B cell (primary cell): ENCODE data around the gene SPDYE1. TPM values are rescaled to one million over a fixed set of nuclear protein-coding genes. Genes with fewer than 3 reads are reported as not detected.
A peak's percentile ranks its signal among the peaks of the same experiment; 100 is the strongest.

Source experiments
- ATAC-seq: fragments of 200-7000 bp; cut with Tn5 transposase; one replicate; pipeline ENCODE4 v1.10.0; 2021; ENCODE audit warnings: low read depth, mild to moderate bottlenecking, moderate number of reproducible peaks, moderate library complexity
- CTCF ChIA-PET: fragments of 350-600 bp; sonication (Branson Sonifier 250); formaldehyde crosslinking; loops from one replicate; lab custom pipeline; 2021; ENCODE audit warnings: antibody characterized with exemption, inconsistent platforms; lab: Charles Lee
- POLR2A ChIA-PET: fragments of 350-600 bp; sonication (Branson Sonifier 250); formaldehyde crosslinking; loops from one replicate; lab custom pipeline; 2021; ENCODE audit warnings: antibody characterized with exemption; lab: Charles Lee
- DNase-seq: peaks from one replicate; pipeline ENCODE4 v3.0.0; 2013
- H2AFZ ChIP-seq: 2 replicates; pipeline ENCODE4 v1.6.1; 2012; ENCODE audit warnings: mild to moderate bottlenecking, low read depth, low read length; ENCODE audit not compliant: insufficient read depth, poor library complexity, severe bottlenecking
- H3K27ac ChIP-seq, 2 donors: 1 replicate in 1 of 2; 2 replicates in 1 of 2; pipeline ENCODE4 v1.5.1; 2012 to 2013; ENCODE audit warnings: low read length in 2 of 2, mild to moderate bottlenecking in 2 of 2, moderate library complexity in 1 of 2
- H3K27me3 ChIP-seq, 4 experiments: fragments of 200-600 bp in 1 of 4; sonication (generic) in 1 of 4; replicated peaks in 1 of 4; 1 replicate in 2 of 4; 2 replicates in 2 of 4; pipeline versions ENCODE4 v1.6.1 to v1.7.0; 2013 to 2016; ENCODE audit warnings: low read length in 3 of 4, mild to moderate bottlenecking in 2 of 4, mixed read lengths in 1 of 4, moderate library complexity in 1 of 4; ENCODE audit not compliant: insufficient read depth in 4 of 4, control insufficient read depth in 3 of 4; ENCODE audit errors: control extremely low read depth in 1 of 4
- H3K36me3 ChIP-seq, 2 experiments: replicated peaks in 1 of 2; 1 replicate in 1 of 2; 2 replicates in 1 of 2; pipeline versions ENCODE4 v1.6.1 to v1.7.1; 2013; ENCODE audit warnings: low read length in 1 of 2; ENCODE audit not compliant: insufficient read depth in 2 of 2, control insufficient read depth in 1 of 2; ENCODE audit errors: control extremely low read depth in 1 of 2, extremely low read depth in 1 of 2
- H3K4me1 ChIP-seq, 2 donors: fragments of 200-600 bp in 1 of 2; sonication (generic) in 1 of 2; 1 replicate in 1 of 2; 2 replicates in 1 of 2; pipeline versions ENCODE4 v1.5.1 to v1.6.1; 2013 to 2017; ENCODE audit warnings: low read length in 2 of 2; ENCODE audit not compliant: control insufficient read depth in 2 of 2, insufficient read depth in 2 of 2
- H3K4me2 ChIP-seq: replicated peaks from 2 replicates; pipeline ENCODE3; 2012; ENCODE audit warnings: mild to moderate bottlenecking, low read depth, low read length; ENCODE audit not compliant: poor library complexity, severe bottlenecking
- H3K4me3 ChIP-seq, 5 experiments: fragments of 200-600 bp in 1 of 5; sonication (generic) in 1 of 5; 1 replicate in 3 of 5; 2 replicates in 2 of 5; pipeline versions ENCODE4 v1.5.1 to v1.7.0; 2011 to 2016; ENCODE audit warnings: low read length in 4 of 5, mild to moderate bottlenecking in 4 of 5, low read depth in 2 of 5, control low read depth in 1 of 5, moderate library complexity in 1 of 5; ENCODE audit not compliant: insufficient read depth in 1 of 5; ENCODE audit errors: control extremely low read depth in 1 of 5, extremely low read depth in 1 of 5
- H3K79me2 ChIP-seq: fragments of 200-600 bp; sonication (generic); one replicate; pipeline ENCODE4 v1.6.0; 2016; ENCODE audit warnings: low read length; ENCODE audit not compliant: control insufficient read depth, insufficient read depth
- H3K9ac ChIP-seq: fragments of 200-600 bp; sonication (generic); 2 replicates; pipeline ENCODE4 v1.6.1; 2017; ENCODE audit warnings: mild to moderate bottlenecking, low read length, moderate library complexity
- H3K9me3 ChIP-seq, 3 donors: one replicate each; pipeline versions ENCODE4 v1.6.1 to v1.7.1; 2013; ENCODE audit warnings: low read length in 2 of 3; ENCODE audit not compliant: control insufficient read depth in 2 of 3, insufficient read depth in 1 of 3; ENCODE audit errors: control extremely low read depth in 1 of 3
- H4K20me1 ChIP-seq: 2 replicates; pipeline ENCODE4 v1.6.0; 2012; ENCODE audit warnings: mild to moderate bottlenecking, low read length; ENCODE audit not compliant: insufficient read depth, control insufficient read depth, poor library complexity, severe bottlenecking
- H3K27ac Mint-ChIP-seq: one replicate; pipeline ENCODE4 v1.8.0; 2021; ENCODE audit warnings: mixed read lengths
- H3K27me3 Mint-ChIP-seq: one replicate; pipeline ENCODE4 v1.8.0; 2021; ENCODE audit warnings: mixed read lengths
- H3K4me1 Mint-ChIP-seq: one replicate; pipeline ENCODE4 v1.8.0; 2021; ENCODE audit warnings: mixed read lengths
- H3K4me3 Mint-ChIP-seq: one replicate; pipeline ENCODE4 v1.8.0; 2021; ENCODE audit warnings: mixed read lengths
- H3K9me3 Mint-ChIP-seq: one replicate; pipeline ENCODE4 v1.8.0; 2022; ENCODE audit warnings: mixed read lengths; ENCODE audit not compliant: insufficient read depth
- EZH2 ChIP-seq: IDR thresholded peaks from 2 replicates; pipeline ENCODE4 v1.6.1; 2012; ENCODE audit warnings: borderline replicate concordance, low read depth, mild to moderate bottlenecking, moderate library complexity, low read length; ENCODE audit not compliant: insufficient read depth, poor library complexity, severe bottlenecking
- WGBS: methylation state at CpG from one replicate; pipeline ENCODE4 v1.1.5; 2013; ENCODE audit warnings: missing lambda C conversion rate; ENCODE audit not compliant: insufficient coverage; 5-methylcytosine and 5-hydroxymethylcytosine counted together
- intact Hi-C: fragments of 100-400 bp; cut with micrococcal nuclease; formaldehyde crosslinking; loops from one replicate; pipeline ENCODE4 v1.10.0; 2022
- polyA plus RNA-seq: library from polyadenylated mRNA; depleted of rRNA; stranded (reverse); fragments of >200 nt; gene quantifications from 2 replicates; pipeline ENCODE4 v1.2.3, GENCODE V29; 2012
- total RNA-seq, 2 donors: library from RNA; stranded (reverse); fragments of 120-200 nt in 1 of 2; gene quantifications; 1 replicate in 1 of 2; 2 replicates in 1 of 2; pipeline versions ENCODE4 v1.2.3 to v1.2.4, GENCODE V29; 2013 to 2022
- TF ChIP-seq, protein P1 (sequence below): fragments of 200-600 bp; IDR thresholded peaks from one replicate; pipeline ENCODE4 v1.8.0; 2022; ENCODE audit warnings: antibody characterized with exemption, mild to moderate bottlenecking

SPDYE1 gene
- total and polyA plus RNA-seq, 2 donors (not counting 1 experiment from before 2014, with no cell fraction given), result 0.10 TPM; not detected in 1

DNA sequence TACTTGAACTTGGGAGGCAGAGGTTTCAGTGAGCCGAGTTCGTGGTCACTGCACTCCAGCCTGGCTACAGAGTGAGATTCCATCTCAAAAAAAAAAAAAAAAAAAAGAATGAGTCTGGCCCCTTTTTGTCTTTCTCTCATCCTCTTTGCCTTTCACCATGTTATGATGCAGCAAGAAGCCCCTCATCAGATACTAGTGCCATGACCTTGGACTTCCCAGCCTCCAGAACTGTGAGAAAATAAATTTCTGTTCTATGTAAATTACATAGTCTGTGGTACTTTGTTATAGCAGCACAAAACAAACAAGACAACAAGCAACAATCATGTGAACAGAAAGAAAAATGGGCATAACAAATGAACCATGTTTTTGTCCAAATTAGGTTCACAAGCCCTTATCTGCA, 44.5 kb downstream of the SPDYE1 start:
- Histone ChIP-seq H3K79me2 (peaks cover 37% of the 10 kb centered on the region), H4K20me1 (peaks cover 22% of the 10 kb centered on the region), H3K36me3 (peaks cover 0 to 5% of the 10 kb centered on the region in 2 experiments), H3K27me3 (no peaks in the 10 kb centered on the region), H3K9ac (no peak overlapping the region), H2AFZ (no peak overlapping the region), H3K4me1 (peaks cover 27 to 36% of the 10 kb centered on the region in 2 donors), H3K27ac (no peak overlapping the region), H3K4me2 (no peak overlapping the region), H3K4me3 (no peak overlapping the region), H3K9me3 (no peaks in the 10 kb centered on the region)
- Mint-ChIP-seq H3K9me3 (no peaks in the 10 kb centered on the region), H3K4me1 (peaks cover 41% of the 10 kb centered on the region), H3K4me3 (peak overlapping the region; percentile 69), H3K27ac (peak overlapping the region; percentile 66), H3K27me3 (no peaks in the 10 kb centered on the region)
- WGBS, result 100% methylated on average over 1 of the region's 2 CpGs
- CTCF ChIA-PET, result no interaction called here
- intact Hi-C loops, result loop anchor here (10.0 kb wide), 1 partner anchor 983 kb away; no protein-coding TSS in a partner anchor
- POLR2A ChIA-PET, result no interaction called here
- DNase-seq (no peak), ATAC-seq (no peak)
- TF ChIP-seq, protein P1, sequence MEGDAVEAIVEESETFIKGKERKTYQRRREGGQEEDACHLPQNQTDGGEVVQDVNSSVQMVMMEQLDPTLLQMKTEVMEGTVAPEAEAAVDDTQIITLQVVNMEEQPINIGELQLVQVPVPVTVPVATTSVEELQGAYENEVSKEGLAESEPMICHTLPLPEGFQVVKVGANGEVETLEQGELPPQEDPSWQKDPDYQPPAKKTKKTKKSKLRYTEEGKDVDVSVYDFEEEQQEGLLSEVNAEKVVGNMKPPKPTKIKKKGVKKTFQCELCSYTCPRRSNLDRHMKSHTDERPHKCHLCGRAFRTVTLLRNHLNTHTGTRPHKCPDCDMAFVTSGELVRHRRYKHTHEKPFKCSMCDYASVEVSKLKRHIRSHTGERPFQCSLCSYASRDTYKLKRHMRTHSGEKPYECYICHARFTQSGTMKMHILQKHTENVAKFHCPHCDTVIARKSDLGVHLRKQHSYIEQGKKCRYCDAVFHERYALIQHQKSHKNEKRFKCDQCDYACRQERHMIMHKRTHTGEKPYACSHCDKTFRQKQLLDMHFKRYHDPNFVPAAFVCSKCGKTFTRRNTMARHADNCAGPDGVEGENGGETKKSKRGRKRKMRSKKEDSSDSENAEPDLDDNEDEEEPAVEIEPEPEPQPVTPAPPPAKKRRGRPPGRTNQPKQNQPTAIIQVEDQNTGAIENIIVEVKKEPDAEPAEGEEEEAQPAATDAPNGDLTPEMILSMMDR, result no peak
- TF ChIP-seq EZH2, result no peak

DNA sequence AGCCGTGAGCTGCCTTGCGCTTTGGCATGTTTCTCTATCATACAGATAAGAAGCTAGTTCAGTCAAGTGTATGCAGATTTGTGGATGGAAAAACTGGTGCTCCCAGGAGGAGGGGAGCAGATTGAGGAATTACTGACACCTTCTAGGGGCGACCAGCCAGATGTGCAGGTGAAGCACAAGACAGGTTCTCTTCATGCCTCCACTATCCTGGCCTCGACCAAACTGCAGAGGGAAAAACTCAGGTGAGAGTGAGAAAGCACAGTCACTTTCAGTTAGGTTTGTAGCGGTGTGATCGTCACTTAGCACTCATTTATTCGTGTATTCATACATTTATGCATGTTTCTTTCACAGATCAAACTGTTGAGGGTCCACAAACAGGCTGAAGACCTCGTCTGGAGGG, 46.2 kb downstream of the SPDYE1 start:
- POLR2A ChIA-PET, result interaction anchor here (0.5 to 2.4 kb wide), 8 partner anchors 15 to 963 kb away, joined by 3 to 15 read pairs (median 4); partner anchors contain the start of gene POLM

More for the DNA sequence above, 46.2 kb downstream of the SPDYE1 start:
- DNase-seq, result no peak
- Histone ChIP-seq H3K4me1 (peaks cover 44 to 53% of the 10 kb centered on the region in 2 donors), H3K9ac (peak overlapping the region; percentile 87), H3K27ac (peak overlapping the region; percentile 83 to 96), H3K4me3 (peak overlapping the region; percentile 76 to 96 (median 87)), H2AFZ (peak overlapping the region; percentile 83), H3K36me3 (peaks cover 0 to 17% of the 10 kb centered on the region in 2 experiments), H3K79me2 (peaks cover 54% of the 10 kb centered on the region), H3K9me3 (no peaks in the 10 kb centered on the region), H3K4me2 (peak overlapping the region; percentile 93), H3K27me3 (no peaks in the 10 kb centered on the region), H4K20me1 (peaks cover 34% of the 10 kb centered on the region)
- Mint-ChIP-seq H3K9me3 (no peaks in the 10 kb centered on the region), H3K4me3 (peak overlapping the region; percentile 98), H3K27me3 (no peaks in the 10 kb centered on the region), H3K4me1 (peaks cover 54% of the 10 kb centered on the region), H3K27ac (peak overlapping the region; percentile 97)
- intact Hi-C loops, result loop anchor here (1.0 to 10.0 kb wide), 3 partner anchors 25 to 981 kb away; partner anchors contain the start of gene POLM
- CTCF ChIA-PET, result interaction anchor here (1.1 to 1.6 kb wide), 4 partner anchors 15 to 157 kb away, joined by 3 to 11 read pairs (median 6); partner anchors contain the start of gene YKT6
- TF ChIP-seq, protein P1, result no peak
- TF ChIP-seq EZH2, result no peak
- WGBS, result 51% methylated on average over 3 of the region's 8 CpGs
- ATAC-seq, result no peak
